KMS-11 (cell line): ENCODE data around the gene DSC1.

Experiments used
- H2AFZ ChIP-seq: fragments of 200-600 bp; sonication (generic); 2 replicates; pipeline ENCODE4 v1.6.1; 2016; ENCODE audit warnings: antibody characterized with exemption, mixed run types, low read depth
- H3K27ac ChIP-seq: fragments of 200-600 bp; sonication (generic); 2 replicates; pipeline ENCODE4 v1.6.1; 2016; ENCODE audit warnings: mild to moderate bottlenecking, mixed run types
- H3K27me3 ChIP-seq: fragments of 200-600 bp; sonication (generic); 2 replicates; pipeline ENCODE4 v1.6.1; 2017; ENCODE audit warnings: mild to moderate bottlenecking, low read depth, mixed run types, moderate library complexity; ENCODE audit not compliant: insufficient read depth
- H3K36me3 ChIP-seq: fragments of 200-600 bp; sonication (generic); 2 replicates; pipeline ENCODE4 v1.6.1; 2017; ENCODE audit warnings: mild to moderate bottlenecking, mixed run types; ENCODE audit not compliant: insufficient read depth
- H3K4me1 ChIP-seq: fragments of 200-600 bp; sonication (generic); 2 replicates; pipeline ENCODE4 v1.6.1; 2016; ENCODE audit warnings: mild to moderate bottlenecking, low read depth, mixed run types; ENCODE audit not compliant: poor library complexity, severe bottlenecking
- H3K4me2 ChIP-seq: fragments of 200-600 bp; sonication (generic); 2 replicates; pipeline ENCODE4 v1.7.0; 2016; ENCODE audit warnings: mild to moderate bottlenecking, mixed run types
- H3K4me3 ChIP-seq: fragments of 200-600 bp; sonication (generic); IDR thresholded peaks from 2 replicates; pipeline ENCODE4 v1.6.1; 2017; ENCODE audit warnings: low read depth, low read length, mixed read lengths; ENCODE audit not compliant: insufficient read depth
- H3K79me2 ChIP-seq: fragments of 200-600 bp; sonication (generic); 2 replicates; pipeline ENCODE4 v1.6.1; 2016; ENCODE audit warnings: low read depth, mixed run types; ENCODE audit not compliant: insufficient read depth
- H3K9ac ChIP-seq: fragments of 200-600 bp; sonication (generic); 2 replicates; pipeline ENCODE4 v1.6.1; 2016; ENCODE audit warnings: mild to moderate bottlenecking, mixed run types
- H4K20me1 ChIP-seq: fragments of 200-600 bp; sonication (generic); 2 replicates; pipeline ENCODE4 v1.6.1; 2016; ENCODE audit warnings: mild to moderate bottlenecking, mixed run types; ENCODE audit not compliant: insufficient read depth
- CTCF ChIP-seq: fragments of 200-600 bp; sonication (generic); conservative IDR thresholded peaks from 2 replicates; pipeline ENCODE4 v1.6.1; 2017; ENCODE audit warnings: low read depth, mild to moderate bottlenecking, antibody characterized with exemption, low read length, moderate library complexity, mixed read lengths

The DSC1 gene

GRCh38 chr18:31100436-31101182, 62.0 kb downstream of the DSC1 start:
- Histone ChIP-seq H3K79me2 (no peaks in the 10 kb centered on the region), H3K27me3 (no peaks in the 10 kb centered on the region), H3K4me1 (no peaks in the 10 kb centered on the region), H3K4me2 (no peak overlapping the region), H3K36me3 (no peaks in the 10 kb centered on the region), H2AFZ (no peak overlapping the region; the same call in 1 of the 2 replicates), H3K27ac (no peak overlapping the region), H3K9ac (no peak overlapping the region), H4K20me1 (no peaks in the 10 kb centered on the region), H3K4me3 (no peak overlapping the region)
- no peak for TF ChIP-seq CTCF

- Histone ChIP-seq H3K4me3 (no peak overlapping the region), H4K20me1 (no peaks in the 10 kb centered on the region), H3K4me1 (no peaks in the 10 kb centered on the region), H3K27me3 (no peaks in the 10 kb centered on the region), H3K9ac (no peak overlapping the region), H3K4me2 (no peak overlapping the region), H3K36me3 (no peaks in the 10 kb centered on the region), H3K27ac (no peak overlapping the region), H2AFZ (no peak overlapping the region), H3K79me2 (no peaks in the 10 kb centered on the region)
- TF ChIP-seq CTCF = no peak
These were observed 63.0 kb downstream of the DSC1 start for GRCh38 chr18:31099450-31100230.

GRCh38 chr18:31098878-31099277, 63.8 kb downstream of the DSC1 start:
- Histone ChIP-seq H3K36me3 (no peaks in the 10 kb centered on the region), H3K4me3 (no peak overlapping the region), H3K4me2 (no peak overlapping the region), H3K4me1 (no peaks in the 10 kb centered on the region), H4K20me1 (no peaks in the 10 kb centered on the region), H3K79me2 (no peaks in the 10 kb centered on the region), H3K27ac (no peak overlapping the region), H3K9ac (no peak overlapping the region), H2AFZ (no peak overlapping the region), H3K27me3 (no peaks in the 10 kb centered on the region)
- TF ChIP-seq CTCF = no peak

GRCh38 chr18:31097666-31098065, 65.0 kb downstream of the DSC1 start:
- no peak overlapping the region for H3K4me2 ChIP-seq
- H4K20me1 ChIP-seq = no peaks in the 10 kb centered on the region
- no peaks in the 10 kb centered on the region for H3K79me2 ChIP-seq
- H3K4me3 ChIP-seq = no peak overlapping the region
- no peaks in the 10 kb centered on the region for H3K27me3 ChIP-seq
- no peaks in the 10 kb centered on the region for H3K4me1 ChIP-seq
- H2AFZ ChIP-seq = no peak overlapping the region
- H3K27ac ChIP-seq = no peak overlapping the region
- TF ChIP-seq CTCF = no peak
- no peak overlapping the region for H3K9ac ChIP-seq
- H3K36me3 ChIP-seq = no peaks in the 10 kb centered on the region
